ENCODE data around the gene NTSR1. TPM values are rescaled to one million over a fixed set of nuclear protein-coding genes. Genes with fewer than 3 reads are reported as not detected.

The NTSR1 gene
- total and polyA plus RNA-seq, 4 donors = 0.03 to 0.33 (median 0.08) TPM; not detected in 1

DNA sequence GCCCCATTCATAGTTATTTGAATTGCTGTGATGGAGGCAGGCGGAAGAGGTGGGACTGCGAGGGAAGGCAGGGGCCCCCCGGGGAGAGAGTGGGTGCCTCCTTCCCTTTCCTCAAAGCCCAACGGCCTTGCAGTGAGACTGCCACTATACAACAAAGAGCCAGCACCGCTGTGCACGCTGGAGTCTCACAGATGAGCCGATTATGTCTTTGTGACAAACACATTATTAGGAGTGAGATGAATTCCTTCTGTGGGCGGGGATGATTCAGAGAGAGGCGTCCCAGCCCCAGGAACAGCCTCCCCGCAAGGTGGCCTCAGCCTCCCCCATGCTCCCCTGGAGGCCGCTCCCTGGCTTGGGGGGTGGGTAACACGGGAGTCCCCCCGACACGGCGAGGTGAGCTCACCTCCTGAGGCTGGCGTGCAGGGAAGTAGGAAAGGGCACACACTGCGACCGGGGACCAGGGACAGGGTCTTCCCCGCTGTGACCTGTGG lies 26.7 kb downstream of the NTSR1 start:
- Histone ChIP-seq H3K27me3 (ENCODE audit: control insufficient read depth in 4 of 4, insufficient read depth in 4 of 4, low read length in 3 of 4) (peaks cover 0 to 2% (median 0%) of the 10 kb centered on the region in 4 donors), H3K9ac (ENCODE audit: low read depth in 1 of 2, low read length in 2 of 2) (no peak overlapping the region), H3K36me3 (ENCODE audit: control insufficient read depth in 4 of 4, insufficient read depth in 3 of 4, low read depth in 1 of 4, low read length in 3 of 4) (no peaks in the 10 kb centered on the region), H3K9me3 (ENCODE audit: control insufficient read depth in 4 of 4, low read length in 3 of 4) (no peaks in the 10 kb centered on the region), H3K27ac (ENCODE audit: low read depth in 1 of 2, low read length in 2 of 2) (no peak overlapping the region), H3K4me3 (ENCODE audit: low read depth in 1 of 3, low read length in 3 of 3) (no peak overlapping the region), H3K4me1 (ENCODE audit: control insufficient read depth in 4 of 4, insufficient read depth in 4 of 4, low read length in 3 of 4) (no peaks in the 10 kb centered on the region)
- WGBS = 71% methylated on average over 19 of the region's 19 CpGs
- TF ChIP-seq JUND (IDR thresholded peaks at IDR 0.05) (no peak), TAF1 (conservative IDR thresholded peaks at IDR 0.05) (no peak), YY1 (IDR thresholded peaks at IDR 0.05) (no peak), HNF4A (conservative IDR thresholded peaks at IDR 0.05) (no peak)
- DNase-seq (ENCODE audit: low spot score) = no peak

DNA sequence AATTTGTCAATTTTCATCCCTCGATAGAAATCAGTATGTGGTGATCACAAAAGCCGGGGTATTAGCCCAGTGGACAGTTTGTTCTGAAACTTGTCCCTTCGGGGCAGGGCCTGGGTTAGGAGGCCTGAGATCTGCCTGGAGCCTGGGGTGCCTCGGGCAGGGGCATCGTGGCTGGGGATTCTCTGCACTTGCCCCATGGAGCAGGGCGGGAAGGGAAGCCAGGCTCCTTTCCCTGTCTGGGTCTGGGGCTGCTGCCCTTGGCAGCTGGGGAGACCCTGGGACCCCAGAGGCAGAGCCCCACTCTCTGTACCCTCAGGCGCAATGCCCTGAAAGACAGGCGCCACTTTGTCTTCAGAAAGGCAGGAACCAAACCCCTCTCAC lies 27.4 kb downstream of the NTSR1 start:
- TF ChIP-seq YY1 (IDR thresholded peaks at IDR 0.05) (no peak), NR2F2 (IDR thresholded peaks at IDR 0.05) (no peak), SP1 (IDR thresholded peaks at IDR 0.05) (no peak), HNF4A (conservative IDR thresholded peaks at IDR 0.05) (no peak), HNF4G (IDR thresholded peaks at IDR 0.05) (no peak), RAD21 (IDR thresholded peaks at IDR 0.05) (no peak), JUND (IDR thresholded peaks at IDR 0.05) (no peak), GABPA (IDR thresholded peaks at IDR 0.05 in 1 of 2, conservative IDR thresholded peaks at IDR 0.05 in 1 of 2) (no peak)
- TF ChIP-seq, protein P1, sequence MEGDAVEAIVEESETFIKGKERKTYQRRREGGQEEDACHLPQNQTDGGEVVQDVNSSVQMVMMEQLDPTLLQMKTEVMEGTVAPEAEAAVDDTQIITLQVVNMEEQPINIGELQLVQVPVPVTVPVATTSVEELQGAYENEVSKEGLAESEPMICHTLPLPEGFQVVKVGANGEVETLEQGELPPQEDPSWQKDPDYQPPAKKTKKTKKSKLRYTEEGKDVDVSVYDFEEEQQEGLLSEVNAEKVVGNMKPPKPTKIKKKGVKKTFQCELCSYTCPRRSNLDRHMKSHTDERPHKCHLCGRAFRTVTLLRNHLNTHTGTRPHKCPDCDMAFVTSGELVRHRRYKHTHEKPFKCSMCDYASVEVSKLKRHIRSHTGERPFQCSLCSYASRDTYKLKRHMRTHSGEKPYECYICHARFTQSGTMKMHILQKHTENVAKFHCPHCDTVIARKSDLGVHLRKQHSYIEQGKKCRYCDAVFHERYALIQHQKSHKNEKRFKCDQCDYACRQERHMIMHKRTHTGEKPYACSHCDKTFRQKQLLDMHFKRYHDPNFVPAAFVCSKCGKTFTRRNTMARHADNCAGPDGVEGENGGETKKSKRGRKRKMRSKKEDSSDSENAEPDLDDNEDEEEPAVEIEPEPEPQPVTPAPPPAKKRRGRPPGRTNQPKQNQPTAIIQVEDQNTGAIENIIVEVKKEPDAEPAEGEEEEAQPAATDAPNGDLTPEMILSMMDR (IDR thresholded peaks at IDR 0.05; ENCODE audit: low read depth, low read length, missing input control) = no peak
- TF ChIP-seq, protein P2, sequence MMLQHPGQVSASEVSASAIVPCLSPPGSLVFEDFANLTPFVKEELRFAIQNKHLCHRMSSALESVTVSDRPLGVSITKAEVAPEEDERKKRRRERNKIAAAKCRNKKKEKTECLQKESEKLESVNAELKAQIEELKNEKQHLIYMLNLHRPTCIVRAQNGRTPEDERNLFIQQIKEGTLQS (IDR thresholded peaks at IDR 0.05) = no peak
- TF ChIP-seq, protein P3, sequence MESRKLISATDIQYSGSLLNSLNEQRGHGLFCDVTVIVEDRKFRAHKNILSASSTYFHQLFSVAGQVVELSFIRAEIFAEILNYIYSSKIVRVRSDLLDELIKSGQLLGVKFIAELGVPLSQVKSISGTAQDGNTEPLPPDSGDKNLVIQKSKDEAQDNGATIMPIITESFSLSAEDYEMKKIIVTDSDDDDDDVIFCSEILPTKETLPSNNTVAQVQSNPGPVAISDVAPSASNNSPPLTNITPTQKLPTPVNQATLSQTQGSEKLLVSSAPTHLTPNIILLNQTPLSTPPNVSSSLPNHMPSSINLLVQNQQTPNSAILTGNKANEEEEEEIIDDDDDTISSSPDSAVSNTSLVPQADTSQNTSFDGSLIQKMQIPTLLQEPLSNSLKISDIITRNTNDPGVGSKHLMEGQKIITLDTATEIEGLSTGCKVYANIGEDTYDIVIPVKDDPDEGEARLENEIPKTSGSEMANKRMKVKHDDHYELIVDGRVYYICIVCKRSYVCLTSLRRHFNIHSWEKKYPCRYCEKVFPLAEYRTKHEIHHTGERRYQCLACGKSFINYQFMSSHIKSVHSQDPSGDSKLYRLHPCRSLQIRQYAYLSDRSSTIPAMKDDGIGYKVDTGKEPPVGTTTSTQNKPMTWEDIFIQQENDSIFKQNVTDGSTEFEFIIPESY (IDR thresholded peaks at IDR 0.05) = no peak
- TF ChIP-seq, protein P4, sequence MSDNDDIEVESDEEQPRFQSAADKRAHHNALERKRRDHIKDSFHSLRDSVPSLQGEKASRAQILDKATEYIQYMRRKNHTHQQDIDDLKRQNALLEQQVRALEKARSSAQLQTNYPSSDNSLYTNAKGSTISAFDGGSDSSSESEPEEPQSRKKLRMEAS (IDR thresholded peaks at IDR 0.05) = no peak
- Histone ChIP-seq H3K4me3 (ENCODE audit: low read depth in 1 of 3, low read length in 3 of 3) (no peak overlapping the region), H3K9ac (ENCODE audit: low read depth in 1 of 2, low read length in 2 of 2) (no peak overlapping the region), H3K4me1 (ENCODE audit: control insufficient read depth in 4 of 4, insufficient read depth in 4 of 4, low read length in 3 of 4) (no peaks in the 10 kb centered on the region), H3K27ac (ENCODE audit: low read depth in 1 of 2, low read length in 2 of 2) (no peak overlapping the region), H3K9me3 (ENCODE audit: control insufficient read depth in 4 of 4, low read length in 3 of 4) (no peaks in the 10 kb centered on the region), H3K36me3 (ENCODE audit: control insufficient read depth in 4 of 4, insufficient read depth in 3 of 4, low read depth in 1 of 4, low read length in 3 of 4) (no peaks in the 10 kb centered on the region), H3K27me3 (ENCODE audit: control insufficient read depth in 4 of 4, insufficient read depth in 4 of 4, low read length in 3 of 4) (peaks cover 0 to 2% (median 0%) of the 10 kb centered on the region in 4 donors)
- no peak for DNase-seq (ENCODE audit: low spot score)
- WGBS = 90% methylated on average over 8 of the region's 8 CpGs

DNA sequence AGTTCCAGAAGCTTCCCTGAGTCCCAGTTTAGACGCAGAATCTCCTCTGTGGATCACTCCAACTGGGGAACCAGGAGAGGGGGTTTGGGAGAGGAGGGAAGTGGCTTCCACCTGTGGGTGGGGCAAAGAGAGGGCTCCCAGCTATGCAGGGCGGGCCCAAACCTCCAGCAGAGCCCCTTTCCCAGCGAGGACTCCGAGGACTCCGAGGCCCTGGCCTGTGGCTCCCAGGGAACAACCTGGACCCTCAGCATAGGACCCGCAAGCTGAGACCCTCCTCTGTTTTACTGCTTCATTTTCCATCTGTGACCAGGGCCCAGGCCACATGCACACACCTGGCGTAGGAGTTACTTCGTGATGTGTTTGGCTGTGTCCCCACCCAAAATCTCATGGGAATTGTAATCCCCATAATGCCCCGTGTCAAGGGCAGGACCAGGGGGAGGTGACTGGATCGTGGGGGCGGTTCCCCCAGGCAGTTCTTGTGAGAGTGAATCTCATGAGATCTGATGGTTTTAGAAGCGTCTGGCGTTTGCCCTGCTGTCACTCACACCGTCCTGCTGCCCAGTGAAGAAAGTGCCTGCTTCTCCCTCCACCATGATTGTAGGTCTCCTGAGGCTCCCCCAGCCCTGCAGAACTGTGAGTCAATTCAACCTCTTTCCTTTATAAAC lies 27.9 kb downstream of the NTSR1 start:
- H3K4me1 ChIP-seq (ENCODE audit: control insufficient read depth in 4 of 4, insufficient read depth in 4 of 4, low read length in 3 of 4) = no peaks in the 10 kb centered on the region
- WGBS = 83% methylated on average over 14 of the region's 14 CpGs
- peaks cover 0 to 1% (median 0%) of the 10 kb centered on the region in 4 donors for H3K27me3 ChIP-seq (ENCODE audit: control insufficient read depth in 4 of 4, insufficient read depth in 4 of 4, low read length in 3 of 4)
- no peak overlapping the region for H3K9ac ChIP-seq (ENCODE audit: low read depth in 1 of 2, low read length in 2 of 2)
- no peaks in the 10 kb centered on the region for H3K36me3 ChIP-seq (ENCODE audit: control insufficient read depth in 4 of 4, insufficient read depth in 3 of 4, low read depth in 1 of 4, low read length in 3 of 4)
- no peak overlapping the region for H3K27ac ChIP-seq (ENCODE audit: low read depth in 1 of 2, low read length in 2 of 2)
- no peak for DNase-seq (ENCODE audit: low spot score)
- no peaks in the 10 kb centered on the region for H3K9me3 ChIP-seq (ENCODE audit: control insufficient read depth in 4 of 4, low read length in 3 of 4)
- H3K4me3 ChIP-seq (ENCODE audit: low read depth in 1 of 3, low read length in 3 of 3) = no peak overlapping the region
- no peak for TF ChIP-seq JUND (IDR thresholded peaks at IDR 0.05)
- no peak for TF ChIP-seq YY1 (IDR thresholded peaks at IDR 0.05)
- no peak for TF ChIP-seq SP1 (IDR thresholded peaks at IDR 0.05)
- TF ChIP-seq, protein P2 (IDR thresholded peaks at IDR 0.05) = no peak
- TF ChIP-seq, protein P1 (IDR thresholded peaks at IDR 0.05; ENCODE audit: low read depth, low read length, missing input control) = no peak
- no peak for TF ChIP-seq EGR1 (IDR thresholded peaks at IDR 0.05; ENCODE audit: low read depth in 2 of 2)
- TF ChIP-seq FOXA2 (IDR thresholded peaks at IDR 0.05) = no peak
- TF ChIP-seq HNF4A (conservative IDR thresholded peaks at IDR 0.05) = no peak
- no peak for TF ChIP-seq FOXA1 (IDR thresholded peaks at IDR 0.05)
- TF ChIP-seq RXRA (IDR thresholded peaks at IDR 0.05) = no peak
